Fibroblast of skin of right biceps (primary cell): ENCODE measurements around the gene IRF8.
"Not testable (repeated sequence)": the region's sequence is repeated elsewhere in the genome, so short reads cannot be mapped to it uniquely, and the experiment has no call there.

ENCODE experiments used
- DNase-seq: peaks from one replicate; pipeline ENCODE4 v3.0.0-alpha.2; 2013

Gene IRF8

GRCh38 chr16:85869206-85869605 is 29.8 kb upstream of the IRF8 start:
- no peak for DNase-seq

- no peak for DNase-seq
Measured at GRCh38 chr16:85869785-85870558, 29.0 kb upstream of the IRF8 start.

- no peak for DNase-seq
Measured at GRCh38 chr16:85871756-85872155, 27.2 kb upstream of the IRF8 start.

- DNase-seq = no peak
Measured at GRCh38 chr16:85872734-85873133, 26.2 kb upstream of the IRF8 start.

- DNase-seq = no peak
Measured at GRCh38 chr16:85873153-85873552, 25.8 kb upstream of the IRF8 start.

- DNase-seq = not testable (repeated sequence)
Measured at GRCh38 chr16:85874031-85874430, 24.9 kb upstream of the IRF8 start.

- no peak for DNase-seq
Measured at GRCh38 chr16:85878407-85878806, 20.6 kb upstream of the IRF8 start.

GRCh38 chr16:85878875-85879274 is 20.1 kb upstream of the IRF8 start:
- peak; percentile 55 for DNase-seq

- no peak for DNase-seq
Measured at GRCh38 chr16:85879549-85879948, 19.4 kb upstream of the IRF8 start.

GRCh38 chr16:85879975-85880831 is 18.8 kb upstream of the IRF8 start:
- no peak for DNase-seq

- DNase-seq = no peak
Measured at GRCh38 chr16:85880861-85881260, 18.1 kb upstream of the IRF8 start.

- no peak for DNase-seq
Measured at GRCh38 chr16:85881436-85881835, 17.5 kb upstream of the IRF8 start.

GRCh38 chr16:85882181-85882810 is 16.7 kb upstream of the IRF8 start:
- DNase-seq = no peak

- no peak for DNase-seq
Measured at GRCh38 chr16:85883813-85884212, 15.1 kb upstream of the IRF8 start.

GRCh38 chr16:85884808-85885463 is 14.0 kb upstream of the IRF8 start:
- DNase-seq = no peak

GRCh38 chr16:85885537-85885936 is 13.4 kb upstream of the IRF8 start:
- DNase-seq = no peak

GRCh38 chr16:85888405-85889331 is 10.3 kb upstream of the IRF8 start:
- peak; percentile 89 for DNase-seq

GRCh38 chr16:85891033-85891775 is 7.8 kb upstream of the IRF8 start:
- peak; percentile 7 for DNase-seq

- no peak for DNase-seq
Measured at GRCh38 chr16:85891776-85892166, 7.2 kb upstream of the IRF8 start.

- no peak for DNase-seq
Measured at GRCh38 chr16:85892760-85893159, 6.2 kb upstream of the IRF8 start.

- no peak for DNase-seq
Measured at GRCh38 chr16:85894266-85894665, 4.7 kb upstream of the IRF8 start.
